ENCODE measurements around the gene NFIA. TPM values are rescaled to one million over a fixed set of nuclear protein-coding genes. Genes with fewer than 3 reads are reported as not detected.

The NFIA gene
- total RNA-seq, 1 experiment from 2014 or later = 23.9 TPM

DNA sequence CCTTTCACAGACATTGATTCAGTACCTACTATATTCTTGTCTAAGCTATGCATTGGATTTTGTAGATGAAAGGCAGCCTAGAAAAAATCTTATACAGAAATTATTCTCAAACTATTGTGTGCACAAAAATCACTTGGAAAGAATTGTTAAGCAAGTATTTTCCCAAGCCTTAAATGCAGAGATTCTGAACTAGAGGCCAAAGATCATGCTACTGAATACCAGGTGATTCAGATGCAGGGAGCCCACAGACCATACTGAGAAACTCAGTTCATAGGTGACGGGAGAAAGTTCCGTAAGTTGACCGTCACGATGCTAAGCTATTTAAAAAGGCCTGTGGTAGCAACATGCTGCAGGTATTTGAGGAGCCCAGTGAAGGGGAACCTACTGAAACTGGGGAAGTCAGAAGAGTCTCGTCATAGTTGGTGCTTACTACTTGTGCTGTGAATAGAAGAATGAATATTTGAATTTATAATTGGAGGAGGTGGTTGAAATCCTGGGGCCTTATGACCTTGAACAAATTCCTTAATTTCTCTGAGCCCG, 150.8 kb downstream of the NFIA start:
- Histone ChIP-seq H3K27ac (no peak overlapping the region), H3K27me3 (no peaks in the 10 kb centered on the region), H3K4me1 (no peaks in the 10 kb centered on the region), H3K9me3 (replicated peaks) (no peaks in the 10 kb centered on the region), H3K36me3 (no peaks in the 10 kb centered on the region), H3K4me3 (no peak overlapping the region)
- DNase-seq = no peak

DNA sequence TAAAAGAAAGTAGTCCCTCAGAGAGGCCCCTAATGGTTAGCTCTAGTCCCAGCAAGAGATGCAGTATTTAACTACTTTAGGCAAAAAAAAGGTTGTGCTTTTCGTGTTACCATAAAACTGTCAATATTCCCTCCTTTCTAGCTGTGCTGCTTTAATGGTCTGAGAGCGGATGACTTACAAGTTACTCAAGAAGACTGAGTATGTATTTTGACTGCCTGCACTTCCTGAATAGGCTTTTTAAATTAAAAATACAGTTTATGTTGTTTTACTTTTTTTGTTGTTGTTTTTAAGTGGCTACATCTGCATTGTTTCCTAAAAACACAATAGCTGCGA, 152.2 kb downstream of the NFIA start:
- Histone ChIP-seq H3K27ac (no peak overlapping the region), H3K36me3 (no peaks in the 10 kb centered on the region), H3K27me3 (no peaks in the 10 kb centered on the region), H3K4me3 (no peak overlapping the region), H3K9me3 (replicated peaks) (no peaks in the 10 kb centered on the region), H3K4me1 (no peaks in the 10 kb centered on the region)
- DNase-seq = no peak

- no peaks in the 10 kb centered on the region for H3K36me3 ChIP-seq
Measured at GRCh38 chr1:61237147-61237546, 154.8 kb downstream of the NFIA start.

DNA sequence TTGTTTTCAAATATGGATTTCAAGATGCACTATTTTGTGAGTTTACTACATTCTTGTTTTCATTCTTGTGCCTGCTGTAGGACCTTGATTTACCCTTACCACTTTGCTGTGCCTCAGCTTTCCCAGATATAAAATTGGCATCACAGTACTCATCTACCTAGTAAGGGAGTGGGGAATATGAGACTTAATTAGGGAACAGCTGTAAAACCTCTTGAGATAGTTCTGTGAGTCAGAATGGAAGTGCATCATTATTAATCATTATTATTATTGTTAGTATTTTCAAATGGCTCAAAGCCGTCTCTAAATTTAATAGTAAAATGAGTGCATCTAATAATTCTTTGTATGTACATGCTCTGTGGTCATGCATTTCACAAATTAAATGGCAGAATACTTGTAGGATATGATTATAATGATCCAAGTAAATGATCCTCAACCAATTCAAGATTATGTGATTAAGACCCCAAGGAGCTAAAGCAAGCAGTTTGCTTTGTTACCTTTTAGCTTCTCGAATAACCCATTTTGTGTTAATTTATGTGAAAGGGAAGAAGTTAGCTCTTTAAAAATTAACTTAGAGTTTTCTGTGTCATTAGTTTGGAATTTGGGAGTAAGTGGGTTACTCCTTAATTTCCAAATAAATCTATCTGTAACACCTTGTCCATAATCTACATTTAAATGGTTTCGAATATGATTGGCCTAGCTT, 155.4 kb downstream of the NFIA start:
- no peak for DNase-seq
- no peaks in the 10 kb centered on the region for H3K36me3 ChIP-seq

More at GRCh38 chr1:61237147-61237546, 154.8 kb downstream of the NFIA start:
- Histone ChIP-seq H3K9me3 (replicated peaks) (no peaks in the 10 kb centered on the region), H3K4me1 (no peaks in the 10 kb centered on the region), H3K27ac (no peak overlapping the region), H3K27me3 (no peaks in the 10 kb centered on the region), H3K4me3 (no peak overlapping the region)
- DNase-seq = no peak

GRCh38 chr1:61238359-61238665, 156.0 kb downstream of the NFIA start:
- Histone ChIP-seq H3K36me3 (no peaks in the 10 kb centered on the region), H3K27me3 (no peaks in the 10 kb centered on the region), H3K27ac (no peak overlapping the region), H3K9me3 (replicated peaks) (no peaks in the 10 kb centered on the region), H3K4me1 (no peaks in the 10 kb centered on the region), H3K4me3 (no peak overlapping the region)
- DNase-seq = no peak

More for the DNA sequence above, 155.4 kb downstream of the NFIA start:
- no peak overlapping the region for H3K4me3 ChIP-seq
- H3K27me3 ChIP-seq = no peaks in the 10 kb centered on the region
- no peaks in the 10 kb centered on the region for H3K9me3 ChIP-seq (replicated peaks)
- H3K27ac ChIP-seq = no peak overlapping the region
- H3K4me1 ChIP-seq = no peaks in the 10 kb centered on the region

DNA sequence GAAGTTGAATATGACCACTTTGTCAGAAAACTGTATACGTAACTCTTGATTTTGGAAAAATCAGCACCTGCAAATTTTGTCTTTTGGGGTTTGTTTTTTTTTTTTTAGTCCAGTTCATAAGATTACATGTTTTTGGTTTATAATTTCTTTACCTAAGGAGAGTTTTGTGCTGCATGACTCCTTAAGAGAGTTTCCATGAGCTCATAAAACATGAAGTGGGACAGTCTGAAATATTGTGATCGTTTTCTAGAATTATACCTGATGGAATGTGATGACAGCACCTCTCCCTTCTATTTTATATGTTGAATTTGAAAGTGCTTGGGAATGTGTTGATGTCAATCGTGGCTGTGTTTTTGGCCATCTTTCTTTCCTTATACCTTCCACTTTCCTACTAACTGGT, 158.5 kb downstream of the NFIA start:
- H3K4me3 ChIP-seq = no peak overlapping the region
- peaks cover 14% of the 10 kb centered on the region for H3K4me1 ChIP-seq
- no peak overlapping the region for H3K27ac ChIP-seq
- DNase-seq = no peak
- no peaks in the 10 kb centered on the region for H3K9me3 ChIP-seq (replicated peaks)
- H3K36me3 ChIP-seq = no peaks in the 10 kb centered on the region
- H3K27me3 ChIP-seq = no peaks in the 10 kb centered on the region

DNA sequence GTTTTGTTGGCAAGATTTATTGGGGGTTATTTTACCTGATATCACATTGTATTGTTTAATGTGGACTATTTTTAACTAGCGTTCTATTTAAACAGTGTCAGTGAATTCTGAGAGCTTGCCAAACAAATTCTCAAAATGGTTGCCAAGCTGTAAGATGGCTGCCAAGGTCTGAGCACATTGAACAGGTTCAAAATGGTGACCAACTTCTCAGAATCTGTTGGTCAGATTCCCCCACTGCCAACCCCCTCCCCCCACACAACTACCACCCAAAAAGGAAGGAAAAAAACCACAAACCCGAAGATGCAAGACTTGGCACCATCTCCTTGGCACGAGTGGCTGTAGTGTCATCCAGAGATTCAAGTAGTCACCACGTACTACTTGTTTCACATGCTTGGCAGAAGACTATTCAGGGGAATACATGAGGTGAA, 159.1 kb downstream of the NFIA start:
- Histone ChIP-seq H3K27me3 (no peaks in the 10 kb centered on the region), H3K36me3 (no peaks in the 10 kb centered on the region), H3K9me3 (replicated peaks) (no peaks in the 10 kb centered on the region), H3K4me3 (no peak overlapping the region), H3K4me1 (peaks cover 14% of the 10 kb centered on the region), H3K27ac (no peak overlapping the region)
- DNase-seq = no peak

- Histone ChIP-seq H3K9me3 (replicated peaks) (no peaks in the 10 kb centered on the region), H3K4me3 (no peak overlapping the region), H3K27ac (no peak overlapping the region), H3K27me3 (no peaks in the 10 kb centered on the region), H3K36me3 (no peaks in the 10 kb centered on the region), H3K4me1 (peaks cover 14% of the 10 kb centered on the region)
- no peak for DNase-seq
Measured at GRCh38 chr1:61241973-61242381, 159.6 kb downstream of the NFIA start.

DNA sequence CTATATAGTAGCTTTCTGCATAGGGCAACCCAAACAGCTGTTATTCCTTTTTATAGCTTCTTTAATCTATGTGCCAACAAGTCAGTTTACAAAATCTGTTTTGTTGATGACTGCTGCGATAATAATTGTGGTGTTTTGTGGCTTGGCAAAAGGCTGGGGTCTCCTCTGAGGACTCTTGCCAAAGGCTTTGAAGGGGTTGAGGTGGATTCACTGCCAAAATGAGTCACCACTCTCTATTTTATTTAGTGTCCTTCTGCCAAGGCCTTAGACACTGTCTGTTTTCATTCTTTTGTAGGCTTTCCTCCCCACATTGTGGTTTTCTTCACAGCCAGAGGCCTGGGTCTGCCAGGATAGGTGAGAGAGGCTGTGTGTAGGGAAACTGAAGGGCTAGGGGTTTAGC, 161.8 kb downstream of the NFIA start:
- no peak overlapping the region for H3K4me3 ChIP-seq
- DNase-seq = peak; percentile 84 to 92
- H3K36me3 ChIP-seq = no peaks in the 10 kb centered on the region
- H3K27me3 ChIP-seq = no peaks in the 10 kb centered on the region
- H3K4me1 ChIP-seq = peaks cover 14% of the 10 kb centered on the region
- no peaks in the 10 kb centered on the region for H3K9me3 ChIP-seq (replicated peaks)
- no peak overlapping the region for H3K27ac ChIP-seq

GRCh38 chr1:61245696-61246400, 163.5 kb downstream of the NFIA start:
- no peak for DNase-seq
- H3K27me3 ChIP-seq = no peaks in the 10 kb centered on the region
- H3K36me3 ChIP-seq = no peaks in the 10 kb centered on the region
- no peak overlapping the region for H3K4me3 ChIP-seq
- H3K9me3 ChIP-seq (replicated peaks) = no peaks in the 10 kb centered on the region
- no peak overlapping the region for H3K27ac ChIP-seq
- peaks cover 14% of the 10 kb centered on the region for H3K4me1 ChIP-seq

- H3K9me3 ChIP-seq (replicated peaks) = no peaks in the 10 kb centered on the region
- no peak overlapping the region for H3K27ac ChIP-seq
Measured at GRCh38 chr1:61247051-61247825, 164.9 kb downstream of the NFIA start.

GRCh38 chr1:61247881-61248752, 165.8 kb downstream of the NFIA start:
- Histone ChIP-seq H3K36me3 (no peaks in the 10 kb centered on the region), H3K9me3 (replicated peaks) (no peaks in the 10 kb centered on the region), H3K27ac (no peak overlapping the region), H3K4me3 (no peak overlapping the region), H3K27me3 (no peaks in the 10 kb centered on the region), H3K4me1 (peaks cover 16% of the 10 kb centered on the region)
- DNase-seq = no peak

More at GRCh38 chr1:61247051-61247825, 164.9 kb downstream of the NFIA start:
- Histone ChIP-seq H3K27me3 (no peaks in the 10 kb centered on the region), H3K36me3 (no peaks in the 10 kb centered on the region), H3K4me3 (no peak overlapping the region), H3K4me1 (peaks cover 14% of the 10 kb centered on the region)
- no peak for DNase-seq

DNA sequence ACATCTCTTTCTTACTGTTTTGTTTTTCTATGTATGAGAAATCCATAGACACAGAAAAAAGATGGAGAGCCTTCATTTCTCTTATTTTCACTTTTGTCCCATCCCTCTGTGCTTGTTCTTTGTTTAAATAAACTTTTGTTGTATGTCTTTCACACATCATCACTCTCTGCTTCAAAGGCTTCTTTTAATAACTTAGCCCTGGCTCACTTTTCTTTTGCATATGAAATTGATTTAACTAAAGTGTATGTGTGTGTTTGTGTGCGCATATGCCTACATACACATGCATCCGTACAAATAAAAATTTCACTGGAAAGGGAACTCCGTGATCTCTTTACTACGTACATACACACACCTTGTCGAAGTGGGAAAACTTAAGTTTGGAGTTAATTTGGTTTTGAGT, 168.6 kb downstream of the NFIA start:
- no peak overlapping the region for H3K4me3 ChIP-seq

GRCh38 chr1:61253059-61253735, 170.8 kb downstream of the NFIA start:
- no peaks in the 10 kb centered on the region; the same call in 1 of the 2 replicates for H3K36me3 ChIP-seq
- H3K27me3 ChIP-seq = no peaks in the 10 kb centered on the region
- DNase-seq = peak; percentile 63 to 78
- H3K4me3 ChIP-seq = no peak overlapping the region
- peaks cover 23% of the 10 kb centered on the region; the same call in 1 of the 2 replicates for H3K4me1 ChIP-seq
- no peak overlapping the region for H3K27ac ChIP-seq
- no peaks in the 10 kb centered on the region for H3K9me3 ChIP-seq (replicated peaks)

More for the DNA sequence above, 168.6 kb downstream of the NFIA start:
- H3K4me1 ChIP-seq = peaks cover 23% of the 10 kb centered on the region; the same call in 1 of the 2 replicates
- no peak for DNase-seq
- H3K27me3 ChIP-seq = no peaks in the 10 kb centered on the region
- no peak overlapping the region for H3K27ac ChIP-seq
- H3K36me3 ChIP-seq = no peaks in the 10 kb centered on the region; the same call in 1 of the 2 replicates
- no peaks in the 10 kb centered on the region for H3K9me3 ChIP-seq (replicated peaks)
